Suprapubic skin (tissue), 4 donors: ENCODE data around the gene PIP5K1B.

Experiments used
- CTCF ChIP-seq, 2 donors: fragments of 200-600 bp in 1 of 2; fragments of 450-650 bp in 1 of 2; sonication (generic) in 1 of 2; IDR thresholded peaks; one replicate each; pipeline ENCODE4 v1.5.1; 2016 to 2019; ENCODE audit warnings: antibody characterized with exemption in 2 of 2, mild to moderate bottlenecking in 1 of 2, moderate library complexity in 1 of 2
- EP300 ChIP-seq: sonication (generic); formaldehyde crosslinking; IDR thresholded peaks from one replicate; pipeline ENCODE4 v1.6.1; 2017; ENCODE audit warnings: antibody characterized with exemption
- POLR2A ChIP-seq, 2 donors: fragments of 450-650 bp; IDR thresholded peaks; one replicate each; pipeline ENCODE4 v1.6.1; 2017; ENCODE audit warnings: antibody characterized with exemption in 2 of 2, mild to moderate bottlenecking in 2 of 2, moderate library complexity in 2 of 2
- POLR2AphosphoS5 ChIP-seq, 3 donors: sonication (generic); formaldehyde crosslinking; IDR thresholded peaks; one replicate each; pipeline ENCODE4 v1.6.1; 2017; ENCODE audit warnings: antibody characterized with exemption in 3 of 3

GRCh38 chr9:68867066-68867465, 162.0 kb downstream of the PIP5K1B start:
- no peak for TF ChIP-seq CTCF (IDR thresholded peaks at IDR 0.05)
- TF ChIP-seq POLR2AphosphoS5 (IDR thresholded peaks at IDR 0.05): no peak
- TF ChIP-seq POLR2A (IDR thresholded peaks at IDR 0.05): no peak
- no peak for TF ChIP-seq EP300
